H1 (cell line): ENCODE data around the gene FOXE1. TPM values are rescaled to one million over a fixed set of nuclear protein-coding genes. Genes with fewer than 3 reads are reported as not detected.

Experiments used
- CTCF ChIA-PET: fragments of 300-600 bp; sonication (Branson Sonifier 250); formaldehyde crosslinking; loops from one replicate; lab custom pipeline; 2021; ENCODE audit not compliant: partially characterized antibody; lab: Charles Lee
- POLR2A ChIA-PET: fragments of 300-600 bp; sonication (Branson Sonifier 250); formaldehyde crosslinking; loops from one replicate; lab custom pipeline; 2021; ENCODE audit warnings: inconsistent platforms; ENCODE audit not compliant: partially characterized antibody; lab: Charles Lee
- DNase-seq, 2 experiments: peaks; one replicate each; pipeline versions ENCODE4 v3.0.0 to v3.0.0-alpha.2; 2010 to 2022; ENCODE audit warnings: low spot score in 2 of 2, low read depth in 1 of 2, mixed read lengths in 1 of 2
- FAIRE-seq: peaks from 2 replicates; lab custom pipeline; 2011; peaks lifted over from hg19 to GRCh38; lab: Jason Lieb, UNC
- H2AFZ ChIP-seq: 2 replicates; pipeline ENCODE4 v1.8.1; 2012; ENCODE audit warnings: low read length, inconsistent platforms
- H2AK5ac ChIP-seq: 2 replicates; pipeline ENCODE4 v1.6.1; 2013; ENCODE audit warnings: low read depth, low read length
- H2BK120ac ChIP-seq: replicated peaks from 2 replicates; pipeline ENCODE3; 2013; ENCODE audit warnings: low read depth, low read length, inconsistent platforms
- H2BK12ac ChIP-seq: 2 replicates; pipeline ENCODE4 v1.6.1; 2013; ENCODE audit warnings: low read depth, low read length
- H2BK15ac ChIP-seq: 2 replicates; pipeline ENCODE4 v1.6.1; 2013; ENCODE audit warnings: low read length
- H2BK20ac ChIP-seq: 2 replicates; pipeline ENCODE4 v1.6.1; 2013; ENCODE audit warnings: low read length
- H2BK5ac ChIP-seq: 2 replicates; pipeline ENCODE4 v1.6.1; 2013; ENCODE audit warnings: low read depth, low read length
- H3K14ac ChIP-seq: 2 replicates; pipeline ENCODE4 v1.6.1; 2013; ENCODE audit warnings: inconsistent platforms; ENCODE audit not compliant: insufficient read length
- H3K18ac ChIP-seq: 2 replicates; pipeline ENCODE4 v1.6.1; 2013; ENCODE audit warnings: low read length; ENCODE audit errors: extremely low read depth
- H3K23ac ChIP-seq: 2 replicates; pipeline ENCODE4 v1.6.1; 2013; ENCODE audit warnings: inconsistent platforms; ENCODE audit not compliant: insufficient read length
- H3K23me2 ChIP-seq: 2 replicates; pipeline ENCODE4 v1.6.1; 2013; ENCODE audit warnings: low read depth, low read length
- H3K27ac ChIP-seq: 2 replicates; pipeline ENCODE4 v1.6.1; 2011; ENCODE audit warnings: low read depth, low read length, inconsistent platforms
- H3K27me3 ChIP-seq, 4 experiments: replicated peaks in 1 of 4; 1 replicate in 1 of 4; 2 replicates in 3 of 4; pipeline versions ENCODE4 v1.6.1 to v1.8.1; 2011 to 2013; ENCODE audit warnings: low read length in 3 of 4, mild to moderate bottlenecking in 3 of 4, inconsistent platforms in 2 of 4, mixed read lengths in 2 of 4, moderate library complexity in 1 of 4; ENCODE audit not compliant: control insufficient read depth in 3 of 4, insufficient read depth in 3 of 4; ENCODE audit errors: extremely low read depth in 1 of 4
- H3K36me3 ChIP-seq, 4 experiments: 2 replicates each; pipeline versions ENCODE4 v1.6.1 to v1.8.1; 2011 to 2013; ENCODE audit warnings: mild to moderate bottlenecking in 4 of 4, low read length in 3 of 4, moderate library complexity in 2 of 4, control low read depth in 1 of 4, inconsistent platforms in 1 of 4; ENCODE audit not compliant: insufficient read depth in 4 of 4, control insufficient read depth in 2 of 4
- H3K4ac ChIP-seq: replicated peaks from 2 replicates; pipeline ENCODE3; 2013; ENCODE audit warnings: low read length, low read depth, mixed read lengths, inconsistent platforms; ENCODE audit not compliant: insufficient read length
- H3K4me1 ChIP-seq, 4 experiments: replicated peaks in 1 of 4; 1 replicate in 1 of 4; 2 replicates in 3 of 4; pipeline versions ENCODE4 v1.6.1 to v1.8.1; 2011 to 2013; ENCODE audit warnings: low read length in 3 of 4, inconsistent platforms in 2 of 4, mixed read lengths in 1 of 4; ENCODE audit not compliant: insufficient read depth in 4 of 4, control insufficient read depth in 3 of 4
- H3K4me2 ChIP-seq, 2 experiments: 2 replicates each; pipeline versions ENCODE4 v1.6.1 to v1.8.1; 2011 to 2013; ENCODE audit warnings: low read depth in 2 of 2, low read length in 2 of 2, control low read depth in 1 of 2, inconsistent platforms in 1 of 2, mild to moderate bottlenecking in 1 of 2; ENCODE audit not compliant: insufficient read depth in 1 of 2
- H3K4me3 ChIP-seq, 4 experiments: fragments of 200-600, 300-600 bp in 1 of 4; sonication (generic), shearing (Covaris generic), sonication (Bioruptor Twin) in 1 of 4; 2 replicates each; pipeline versions ENCODE4 v1.5.1 to v1.8.1; 2011 to 2016; ENCODE audit warnings: low read length in 4 of 4, low read depth in 3 of 4, control low read depth in 2 of 4, inconsistent platforms in 2 of 4, mild to moderate bottlenecking in 2 of 4, mixed read lengths in 1 of 4, moderate library complexity in 1 of 4; ENCODE audit not compliant: insufficient read depth in 2 of 4; ENCODE audit errors: extremely low read depth in 1 of 4
- H3K56ac ChIP-seq: replicated peaks from 2 replicates; pipeline ENCODE3; 2013; ENCODE audit warnings: low read depth, mild to moderate bottlenecking, mixed read lengths, low read length, inconsistent platforms; ENCODE audit not compliant: insufficient read length
- H3K79me1 ChIP-seq: 2 replicates; pipeline ENCODE4 v1.6.1; 2013; ENCODE audit warnings: low read depth, low read length, control low read depth
- H3K79me2 ChIP-seq, 2 experiments: 2 replicates each; pipeline versions ENCODE4 v1.6.1 to v1.8.1; 2012 to 2013; ENCODE audit warnings: low read length in 2 of 2, mild to moderate bottlenecking in 2 of 2, inconsistent platforms in 1 of 2; ENCODE audit not compliant: insufficient read depth in 2 of 2, control insufficient read depth in 1 of 2
- H3K9ac ChIP-seq, 4 experiments: replicated peaks in 1 of 4; 1 replicate in 1 of 4; 2 replicates in 3 of 4; pipeline versions ENCODE4 v1.6.1 to v1.8.1; 2011 to 2013; ENCODE audit warnings: low read depth in 3 of 4, low read length in 3 of 4, control low read depth in 2 of 4, mild to moderate bottlenecking in 2 of 4, moderate library complexity in 2 of 4, inconsistent platforms in 1 of 4; ENCODE audit errors: extremely low read depth in 1 of 4
- H3K9me3 ChIP-seq, 2 experiments: 2 replicates each; pipeline versions ENCODE4 v1.6.1 to v1.8.1; 2012 to 2013; ENCODE audit warnings: mild to moderate bottlenecking in 2 of 2, moderate library complexity in 2 of 2, control low read depth in 1 of 2, inconsistent platforms in 1 of 2, low read depth in 1 of 2, low read length in 1 of 2, mixed read lengths in 1 of 2; ENCODE audit not compliant: insufficient read depth in 2 of 2
- H4K20me1 ChIP-seq, 2 experiments: replicated peaks in 1 of 2; 2 replicates each; pipeline versions ENCODE3 to v1.8.1; 2011 to 2013; ENCODE audit warnings: inconsistent platforms in 2 of 2, low read length in 2 of 2, mild to moderate bottlenecking in 1 of 2; ENCODE audit not compliant: insufficient read depth in 2 of 2, control insufficient read depth in 1 of 2
- H4K5ac ChIP-seq: 2 replicates; pipeline ENCODE4 v1.6.1; 2013; ENCODE audit warnings: low read length, low read depth, mixed read lengths, inconsistent platforms; ENCODE audit not compliant: insufficient read length
- H4K8ac ChIP-seq: 2 replicates; pipeline ENCODE4 v1.8.0; 2013; ENCODE audit warnings: mild to moderate bottlenecking, moderate library complexity, low read length, inconsistent platforms; ENCODE audit not compliant: insufficient read depth; ENCODE audit errors: extremely low read depth
- H4K91ac ChIP-seq: replicated peaks from 2 replicates; pipeline ENCODE3; 2013; ENCODE audit warnings: low read length, mixed read lengths, inconsistent platforms; ENCODE audit not compliant: insufficient read length
- CTCF ChIP-seq, 3 experiments: IDR thresholded peaks; 1 replicate in 2 of 3; 2 replicates in 1 of 3; pipeline versions ENCODE4 v1.5.1 to v1.6.1; 2011; ENCODE audit warnings: low read length in 3 of 3, mild to moderate bottlenecking in 3 of 3, inconsistent platforms in 2 of 3, low read depth in 1 of 3, moderate library complexity in 1 of 3; ENCODE audit not compliant: insufficient read depth in 1 of 3; ENCODE audit errors: control extremely low read depth in 1 of 3
- GABPA ChIP-seq: IDR thresholded peaks from 2 replicates; pipeline ENCODE4 v1.6.1; 2011; ENCODE audit warnings: mild to moderate bottlenecking, low read length, moderate library complexity, borderline replicate concordance; ENCODE audit not compliant: insufficient read depth
- KDM4A ChIP-seq: IDR thresholded peaks from one replicate; pipeline ENCODE4 v1.7.1; 2012; ENCODE audit warnings: low read depth, mild to moderate bottlenecking, moderate library complexity, low read length, inconsistent platforms; ENCODE audit not compliant: severe bottlenecking
- RAD21 ChIP-seq, 2 experiments: IDR thresholded peaks in 1 of 2; conservative IDR thresholded peaks in 1 of 2; 2 replicates each; pipeline ENCODE4 v1.6.1; 2011; ENCODE audit warnings: low read depth in 2 of 2, low read length in 2 of 2, improper control_type of control experiment in 1 of 2, inconsistent platforms in 1 of 2, mild to moderate bottlenecking in 1 of 2, moderate library complexity in 1 of 2
- RBBP5 ChIP-seq: IDR thresholded peaks from 2 replicates; pipeline ENCODE4 v1.7.1; 2012; ENCODE audit warnings: low read depth, mild to moderate bottlenecking, inconsistent platforms, low read length, moderate library complexity, borderline replicate concordance
- SP2 ChIP-seq: IDR thresholded peaks from 2 replicates; pipeline ENCODE4 v1.6.1; 2012; ENCODE audit warnings: mild to moderate bottlenecking, low read length, inconsistent platforms
- SRF ChIP-seq: IDR thresholded peaks from 2 replicates; pipeline ENCODE4 v1.6.1; 2011; ENCODE audit warnings: mild to moderate bottlenecking, low read depth, low read length, moderate library complexity
- TAF1 ChIP-seq: IDR thresholded peaks from 2 replicates; pipeline ENCODE4 v1.6.1; 2011; ENCODE audit warnings: mild to moderate bottlenecking, low read depth, low read length
- ZNF274 ChIP-seq: IDR thresholded peaks from 2 replicates; pipeline ENCODE4 v1.7.0; 2012; ENCODE audit warnings: low read length, borderline replicate concordance; ENCODE audit errors: extremely low read depth
- WGBS, 2 experiments: shearing (Covaris generic) in 1 of 2; methylation state at CpG; one replicate each; pipeline versions ENCODE4 v1.1.6 to v1.1.7; 2013 to 2015; ENCODE audit warnings: low lambda C conversion rate in 2 of 2, mixed read lengths in 2 of 2, inconsistent platforms in 1 of 2, low coverage in 1 of 2, missing lambda C conversion rate in 1 of 2; ENCODE audit not compliant: insufficient replicate concordance in 2 of 2, insufficient coverage in 1 of 2, insufficient read length in 1 of 2; ENCODE audit errors: extremely low coverage in 1 of 2, missing lambda C conversion rate in 1 of 2; 5-methylcytosine and 5-hydroxymethylcytosine counted together
- polyA plus RNA-seq, 7 experiments: library from polyadenylated mRNA; depleted of rRNA in 3 of 7; stranded (reverse) in 5 of 7; unstranded in 2 of 7; fragments of >200 nt in 5 of 7; fragments of 200-250 nt in 2 of 7; gene quantifications; 1 replicate in 5 of 7; 2 replicates in 1 of 7; 4 replicates in 1 of 7; pipeline versions ENCODE4 v1.2.1 to v1.2.3, GENCODE V29; 2011 to 2013; ENCODE audit warnings: missing spikeins in 2 of 7, mixed read lengths in 2 of 7
- total RNA-seq: library from RNA; stranded (reverse); fragmentation: NEBNext Ultra II Directional; extraction: Animal tissue kit (Norgen Biotek cat#: 25700); gene quantifications from 2 replicates; pipeline ENCODE4 v1.2.1, GENCODE V29; 2021

The FOXE1 gene
- total and polyA plus RNA-seq, 2 of the 8 experiments (the other 6 are each of a cell fraction or from before 2014, with no cell fraction given) = 0.03 TPM; not detected in 1

GRCh38 chr9:97860451-97861147, 7.6 kb downstream of the FOXE1 start:
- H3K4me3 ChIP-seq = no peak overlapping the region
- no peak overlapping the region for H3K23ac ChIP-seq
- H3K79me1 ChIP-seq = no peaks in the 10 kb centered on the region
- 70% methylated on average over 10 of the region's 10 CpGs; no CpG with 5 or more reads in 1 of the 2 experiments for WGBS, 2 experiments
- ChIA-PET CTCF (interaction anchor here (0.6 to 2.9 kb wide), 9 partner anchors 9 to 149 kb away, joined by 3 to 23 read pairs (median 4); no protein-coding TSS in a partner anchor), POLR2A (no interaction called here)
- H3K18ac ChIP-seq = no peak overlapping the region
- no peak overlapping the region for H3K14ac ChIP-seq
- H3K9ac ChIP-seq = no peak overlapping the region
- no peak for DNase-seq
- H3K9me3 ChIP-seq = no peaks in the 10 kb centered on the region
- no peak overlapping the region for H2BK12ac ChIP-seq
- no peak overlapping the region for H4K5ac ChIP-seq
- H2BK5ac ChIP-seq = no peak overlapping the region
- H2AFZ ChIP-seq = no peak overlapping the region
- no peak overlapping the region for H2BK15ac ChIP-seq
- no peak overlapping the region for H3K56ac ChIP-seq
- H4K20me1 ChIP-seq = peaks cover 8 to 21% of the 10 kb centered on the region in 2 experiments
- H3K36me3 ChIP-seq = peaks cover 0 to 3% (median 0%) of the 10 kb centered on the region in 4 experiments; a peak in 1 of 8 replicates
- peaks cover 52 to 71% (median 68%) of the 10 kb centered on the region in 4 experiments for H3K27me3 ChIP-seq
- H2AK5ac ChIP-seq = no peak overlapping the region; the same call in 1 of the 2 replicates
- no peaks in the 10 kb centered on the region for H3K79me2 ChIP-seq
- no peak overlapping the region for H2BK120ac ChIP-seq
- H4K8ac ChIP-seq = no peak overlapping the region
- FAIRE-seq = no peak
- H3K4me1 ChIP-seq = peaks cover 2 to 15% (median 12%) of the 10 kb centered on the region in 4 experiments
- no peaks in the 10 kb centered on the region for H3K23me2 ChIP-seq
- no peak overlapping the region for H3K4ac ChIP-seq
- H4K91ac ChIP-seq = no peak overlapping the region
- no peak overlapping the region for H3K4me2 ChIP-seq
- no peak overlapping the region for H3K27ac ChIP-seq
- no peak overlapping the region for H2BK20ac ChIP-seq
- TF ChIP-seq RBBP5 = no peak
- TF ChIP-seq TAF1 = no peak
- TF ChIP-seq SP2 = no peak
- TF ChIP-seq RAD21 (IDR thresholded peaks at IDR 0.05 in 1 of 2, conservative IDR thresholded peaks at IDR 0.05 in 1 of 2; ENCODE audit: low read depth in 2 of 2, low read length in 2 of 2) = no peak
- no peak for TF ChIP-seq GABPA
- no peak for TF ChIP-seq ZNF274
- TF ChIP-seq KDM4A = no peak
- no peak for TF ChIP-seq CTCF (IDR thresholded peaks at IDR 0.05; ENCODE audit: control extremely low read depth in 1 of 3, insufficient read depth in 1 of 3, low read depth in 1 of 3, low read length in 3 of 3)
- TF ChIP-seq SRF = no peak
